Measurements from ENCODE around the gene UQCRH.
"Not testable (repeated sequence)": the region's sequence is repeated elsewhere in the genome, so short reads cannot be mapped to it uniquely, and the experiment has no call there.

DNA sequence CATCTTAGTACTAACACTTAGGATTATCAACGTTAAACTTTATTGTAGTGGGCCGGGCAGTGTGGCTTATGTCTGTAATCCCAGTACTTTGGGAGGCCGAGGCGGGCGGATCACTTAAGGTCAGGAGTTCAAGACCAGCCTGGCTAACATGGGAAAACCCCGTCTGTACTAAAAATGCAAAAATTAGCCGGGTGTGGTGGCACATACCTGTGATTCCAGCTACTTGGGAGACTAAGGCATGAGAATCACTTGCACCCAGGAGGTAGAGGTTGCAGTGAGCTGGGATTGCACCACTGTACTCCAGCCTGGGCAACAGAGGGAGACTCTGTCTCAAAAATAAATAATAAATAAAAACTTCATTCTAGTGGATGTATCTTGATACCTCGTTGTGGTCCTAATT, 62.3 kb downstream of the UQCRH start:
- TF ChIP-seq, protein P1, sequence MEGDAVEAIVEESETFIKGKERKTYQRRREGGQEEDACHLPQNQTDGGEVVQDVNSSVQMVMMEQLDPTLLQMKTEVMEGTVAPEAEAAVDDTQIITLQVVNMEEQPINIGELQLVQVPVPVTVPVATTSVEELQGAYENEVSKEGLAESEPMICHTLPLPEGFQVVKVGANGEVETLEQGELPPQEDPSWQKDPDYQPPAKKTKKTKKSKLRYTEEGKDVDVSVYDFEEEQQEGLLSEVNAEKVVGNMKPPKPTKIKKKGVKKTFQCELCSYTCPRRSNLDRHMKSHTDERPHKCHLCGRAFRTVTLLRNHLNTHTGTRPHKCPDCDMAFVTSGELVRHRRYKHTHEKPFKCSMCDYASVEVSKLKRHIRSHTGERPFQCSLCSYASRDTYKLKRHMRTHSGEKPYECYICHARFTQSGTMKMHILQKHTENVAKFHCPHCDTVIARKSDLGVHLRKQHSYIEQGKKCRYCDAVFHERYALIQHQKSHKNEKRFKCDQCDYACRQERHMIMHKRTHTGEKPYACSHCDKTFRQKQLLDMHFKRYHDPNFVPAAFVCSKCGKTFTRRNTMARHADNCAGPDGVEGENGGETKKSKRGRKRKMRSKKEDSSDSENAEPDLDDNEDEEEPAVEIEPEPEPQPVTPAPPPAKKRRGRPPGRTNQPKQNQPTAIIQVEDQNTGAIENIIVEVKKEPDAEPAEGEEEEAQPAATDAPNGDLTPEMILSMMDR (IDR thresholded peaks at IDR 0.05; ENCODE audit: low read depth, low read length), result not testable (repeated sequence)
- TF ChIP-seq POLR2A (IDR thresholded peaks at IDR 0.05; ENCODE audit: extremely low read depth, insufficient read length), result not testable (repeated sequence)
- TF ChIP-seq, protein P2, sequence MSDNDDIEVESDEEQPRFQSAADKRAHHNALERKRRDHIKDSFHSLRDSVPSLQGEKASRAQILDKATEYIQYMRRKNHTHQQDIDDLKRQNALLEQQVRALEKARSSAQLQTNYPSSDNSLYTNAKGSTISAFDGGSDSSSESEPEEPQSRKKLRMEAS (IDR thresholded peaks at IDR 0.05; ENCODE audit: low read depth, low read length), result not testable (repeated sequence)
